H9 (cell line): ENCODE results near the gene PLOD1. TPM values are rescaled to one million over a fixed set of nuclear protein-coding genes. Genes with fewer than 3 reads are reported as not detected.

Experiments used
- DNase-seq: peaks from one replicate; pipeline ENCODE4 v3.0.0-alpha.2; 2017
- H2AFZ ChIP-seq: one replicate; pipeline ENCODE4 v1.6.1; 2013; ENCODE audit warnings: mild to moderate bottlenecking, low read length, control low read depth, moderate library complexity
- H2AK5ac ChIP-seq: 2 replicates; pipeline ENCODE4 v1.6.1; 2013; ENCODE audit warnings: low read length, control low read depth, mixed read lengths; ENCODE audit not compliant: insufficient read length
- H2BK120ac ChIP-seq: one replicate; pipeline ENCODE4 v1.6.1; 2013; ENCODE audit warnings: low read depth, mild to moderate bottlenecking, low read length, control low read depth, inconsistent platforms; ENCODE audit not compliant: poor library complexity, severe bottlenecking
- H2BK12ac ChIP-seq: 2 replicates; pipeline ENCODE4 v1.6.1; 2013; ENCODE audit warnings: low read length, control low read depth, mixed read lengths, low read depth; ENCODE audit not compliant: insufficient read length
- H2BK15ac ChIP-seq: 2 replicates; pipeline ENCODE4 v1.6.1; 2013; ENCODE audit warnings: low read depth, low read length, control low read depth
- H2BK20ac ChIP-seq: one replicate; pipeline ENCODE4 v1.6.1; 2013; ENCODE audit warnings: low read depth, mild to moderate bottlenecking, low read length, control low read depth, inconsistent platforms; ENCODE audit not compliant: poor library complexity, severe bottlenecking
- H2BK5ac ChIP-seq: 2 replicates; pipeline ENCODE4 v1.6.1; 2013; ENCODE audit warnings: low read length, control low read depth, mixed read lengths; ENCODE audit not compliant: insufficient read length
- H3K14ac ChIP-seq: 2 replicates; pipeline ENCODE4 v1.6.1; 2013; ENCODE audit warnings: low read length, control low read depth; ENCODE audit not compliant: insufficient read depth
- H3K18ac ChIP-seq: 2 replicates; pipeline ENCODE4 v1.6.1; 2013; ENCODE audit warnings: low read depth, mild to moderate bottlenecking, mixed read lengths, low read length, control low read depth; ENCODE audit not compliant: insufficient read length
- H3K23ac ChIP-seq: 2 replicates; pipeline ENCODE4 v1.6.1; 2013; ENCODE audit warnings: low read length, control low read depth, mixed read lengths, low read depth; ENCODE audit not compliant: insufficient read length
- H3K23me2 ChIP-seq: 2 replicates; pipeline ENCODE4 v1.6.1; 2013; ENCODE audit warnings: low read depth, mild to moderate bottlenecking, mixed read lengths, low read length, control low read depth; ENCODE audit not compliant: insufficient read length, poor library complexity, severe bottlenecking
- H3K27ac ChIP-seq: 2 replicates; pipeline ENCODE4 v1.5.1; 2013; ENCODE audit warnings: low read length, control low read depth, mixed read lengths, low read depth; ENCODE audit not compliant: insufficient read length
- H3K27me3 ChIP-seq: 2 replicates; pipeline ENCODE4 v1.6.1; 2013; ENCODE audit warnings: low read length, control low read depth, inconsistent platforms; ENCODE audit not compliant: insufficient read depth
- H3K4ac ChIP-seq: 2 replicates; pipeline ENCODE4 v1.6.1; 2013; ENCODE audit warnings: low read depth, mild to moderate bottlenecking, control low read depth, inconsistent platforms, low read length, moderate library complexity
- H3K4me1 ChIP-seq: 2 replicates; pipeline ENCODE4 v1.6.1; 2013; ENCODE audit warnings: low read length, control low read depth, inconsistent platforms; ENCODE audit not compliant: insufficient read depth
- H3K4me2 ChIP-seq: 2 replicates; pipeline ENCODE4 v1.6.1; 2013; ENCODE audit warnings: low read length, control low read depth, mixed read lengths; ENCODE audit not compliant: insufficient read length, insufficient read depth
- H3K56ac ChIP-seq: 2 replicates; pipeline ENCODE4 v1.6.1; 2013; ENCODE audit warnings: low read depth, mild to moderate bottlenecking, mixed read lengths, low read length, control low read depth; ENCODE audit not compliant: insufficient read length
- H3K79me1 ChIP-seq: 2 replicates; pipeline ENCODE4 v1.6.1; 2013; ENCODE audit warnings: low read depth, mild to moderate bottlenecking, moderate library complexity, low read length, control low read depth, inconsistent platforms; ENCODE audit not compliant: insufficient read depth, poor library complexity, severe bottlenecking
- H3K79me2 ChIP-seq: 2 replicates; pipeline ENCODE4 v1.6.1; 2013; ENCODE audit warnings: low read length, control low read depth, inconsistent platforms; ENCODE audit not compliant: insufficient read depth
- H3K9ac ChIP-seq: 2 replicates; pipeline ENCODE4 v1.6.1; 2013; ENCODE audit warnings: low read length, control low read depth, mixed read lengths; ENCODE audit not compliant: insufficient read length; ENCODE audit errors: extremely low read depth
- H3K9me3 ChIP-seq: one replicate; pipeline ENCODE4 v1.6.1; 2013; ENCODE audit warnings: low read depth, low read length, inconsistent platforms; ENCODE audit not compliant: control insufficient read depth
- H3T11ph ChIP-seq: one replicate; pipeline ENCODE4 v1.6.1; 2013; ENCODE audit warnings: mild to moderate bottlenecking, low read length, control low read depth, inconsistent platforms
- H4K20me1 ChIP-seq: one replicate; pipeline ENCODE4 v1.6.1; 2013; ENCODE audit not compliant: control insufficient read depth, insufficient read length, insufficient read depth
- H4K5ac ChIP-seq: 2 replicates; pipeline ENCODE4 v1.6.1; 2013; ENCODE audit warnings: low read depth, mild to moderate bottlenecking, mixed read lengths, low read length, control low read depth; ENCODE audit not compliant: insufficient read length
- H4K8ac ChIP-seq: replicated peaks from 2 replicates; pipeline ENCODE4 v1.6.1; 2013; ENCODE audit warnings: low read length, control low read depth, mixed read lengths, low read depth; ENCODE audit not compliant: insufficient read length
- H4K91ac ChIP-seq: 2 replicates; pipeline ENCODE4 v1.6.1; 2013; ENCODE audit warnings: low read depth, mild to moderate bottlenecking, moderate library complexity, mixed read lengths, low read length, control low read depth; ENCODE audit not compliant: insufficient read length
- H3K27ac Mint-ChIP-seq, 3 experiments: 2 replicates in 2 of 3; 3 replicates in 1 of 3; pipeline ENCODE4 v1.8.0; 2020 to 2021; ENCODE audit warnings: mixed read lengths in 3 of 3, mild to moderate bottlenecking in 1 of 3, moderate library complexity in 1 of 3
- H3K27me3 Mint-ChIP-seq: 2 replicates; pipeline ENCODE4 v1.8.0; 2021; ENCODE audit warnings: low read depth, mild to moderate bottlenecking, moderate library complexity, mixed read lengths
- H3K36me3 Mint-ChIP-seq, 3 experiments: 2 replicates in 2 of 3; 3 replicates in 1 of 3; pipeline ENCODE4 v1.8.0; 2020 to 2021; ENCODE audit warnings: low read depth in 3 of 3, mixed read lengths in 3 of 3; ENCODE audit not compliant: insufficient read depth in 1 of 3
- H3K4me1 Mint-ChIP-seq, 2 experiments: 2 replicates each; pipeline ENCODE4 v1.8.0; 2020; ENCODE audit warnings: mixed read lengths in 2 of 2
- H3K4me3 Mint-ChIP-seq, 2 experiments: 2 replicates in 1 of 2; 3 replicates in 1 of 2; pipeline ENCODE4 v1.8.0; 2020 to 2021; ENCODE audit warnings: mild to moderate bottlenecking in 2 of 2, mixed read lengths in 2 of 2, moderate library complexity in 1 of 2
- H3K9me3 Mint-ChIP-seq, 2 experiments: 2 replicates in 1 of 2; 3 replicates in 1 of 2; pipeline ENCODE4 v1.8.0; 2020; ENCODE audit warnings: mild to moderate bottlenecking in 2 of 2, mixed read lengths in 2 of 2, moderate library complexity in 1 of 2
- CTCF ChIP-seq: fragments of 200-600 bp; sonication (generic); conservative IDR thresholded peaks from 3 replicates; pipeline ENCODE4 v1.8.0; 2021; ENCODE audit warnings: antibody characterized with exemption, mild to moderate bottlenecking
- WGBS: extraction: QIAGEN DNeasy Blood & Tissue Kit; methylation state at CpG from one replicate; pipeline ENCODE4 v1.1.7; 2013; ENCODE audit warnings: missing lambda C conversion rate, low lambda C conversion rate, mixed read lengths; ENCODE audit not compliant: insufficient read length; ENCODE audit errors: extremely low coverage; 5-methylcytosine and 5-hydroxymethylcytosine counted together
- total RNA-seq: library from RNA; stranded (reverse); gene quantifications from 2 replicates; pipeline ENCODE4 v1.2.1, GENCODE V29; 2021

The PLOD1 gene
- total RNA-seq, 1 experiment from 2014 or later = 57.0 TPM

DNA sequence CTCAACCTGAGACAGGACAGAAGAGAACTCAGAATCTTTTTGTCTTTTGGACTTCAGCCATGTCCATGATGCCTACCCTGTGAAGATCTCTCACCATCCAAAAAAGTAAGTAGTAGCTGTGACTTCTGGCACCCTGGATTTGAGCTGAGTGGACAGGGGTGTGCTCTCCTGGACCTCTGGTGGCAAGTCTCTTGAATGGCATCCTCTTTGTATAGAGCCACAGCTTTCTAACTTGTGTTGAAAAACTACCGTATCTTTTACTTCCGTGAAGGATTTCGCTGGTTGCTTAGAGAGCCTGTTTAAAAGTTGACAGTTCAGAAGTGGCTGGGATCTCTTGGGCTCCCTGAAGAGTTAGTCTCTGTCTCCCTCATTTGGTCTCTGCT, 47.5 kb downstream of the PLOD1 start:
- peak overlapping the region in 2 of 3 experiments; percentile 57 to 79; a peak in 4 of 7 replicates for H3K27ac Mint-ChIP-seq
- no peak for DNase-seq
- H3K9me3 ChIP-seq = no peaks in the 10 kb centered on the region

More for the DNA sequence above, 47.5 kb downstream of the PLOD1 start:
- H2BK120ac ChIP-seq = no peak overlapping the region
- H3K4me1 ChIP-seq = no peaks in the 10 kb centered on the region; the same call in 1 of the 2 replicates
- H2BK15ac ChIP-seq = no peak overlapping the region
- H4K91ac ChIP-seq = no peak overlapping the region
- H2BK20ac ChIP-seq = no peak overlapping the region
- H4K5ac ChIP-seq = no peak overlapping the region
- H3K79me2 ChIP-seq = peaks cover 4% of the 10 kb centered on the region; the same call in 1 of the 2 replicates
- no peaks in the 10 kb centered on the region for H3K9me3 Mint-ChIP-seq
- H3K36me3 Mint-ChIP-seq = peaks cover 22 to 51% (median 42%) of the 10 kb centered on the region in 3 experiments; a peak in 6 of 7 replicates
- H3K14ac ChIP-seq = no peak overlapping the region
- no peak overlapping the region for H2BK5ac ChIP-seq
- peaks cover 14 to 20% of the 10 kb centered on the region in 2 experiments for H3K4me1 Mint-ChIP-seq
- H2AFZ ChIP-seq = no peak overlapping the region
- no peak overlapping the region for H3K9ac ChIP-seq
- no peak overlapping the region for H2BK12ac ChIP-seq
- peaks cover 2% of the 10 kb centered on the region for H3K79me1 ChIP-seq
- H3K23me2 ChIP-seq = peaks cover 9% of the 10 kb centered on the region
- no peak overlapping the region for H3K4me2 ChIP-seq
- H3K56ac ChIP-seq = no peak overlapping the region
- no peak overlapping the region for H3K4ac ChIP-seq
- H3K4me3 Mint-ChIP-seq = peak overlapping the region; percentile 96 to 98
- H3K27me3 ChIP-seq = no peaks in the 10 kb centered on the region
- no peak overlapping the region for H3K23ac ChIP-seq
- TF ChIP-seq CTCF = peak; percentile 37; the same call in 2 of the 3 replicates
- H3K27ac ChIP-seq = no peak overlapping the region
- H2AK5ac ChIP-seq = no peak overlapping the region
- H3T11ph ChIP-seq = no peak overlapping the region
- H3K18ac ChIP-seq = no peak overlapping the region
- no peaks in the 10 kb centered on the region for H4K20me1 ChIP-seq
- no peak overlapping the region for H4K8ac ChIP-seq
- H3K27me3 Mint-ChIP-seq = no peaks in the 10 kb centered on the region; the same call in 1 of the 2 replicates
- WGBS = no CpG with 5 or more reads among the region's 3 CpGs
